Fibroblast of lung (primary cell): Measurements from ENCODE around the gene SLC12A9. TPM values are rescaled to one million over a fixed set of nuclear protein-coding genes. Genes with fewer than 3 reads are reported as not detected.

Experiments
- DNase-seq, 2 donors: peaks; one replicate each; pipeline versions ENCODE4 v3.0.0 to v3.0.0-alpha.2; 2010; ENCODE audit warnings: low read depth in 2 of 2
- H2AFZ ChIP-seq: 2 replicates; pipeline ENCODE4 v1.5.1; 2012; ENCODE audit warnings: low read length, control low read depth, inconsistent platforms
- H3K27ac ChIP-seq: 2 replicates; pipeline ENCODE4 v1.5.1; 2011; ENCODE audit warnings: low read length, control low read depth; ENCODE audit not compliant: insufficient read depth
- H3K27me3 ChIP-seq: 2 replicates; pipeline ENCODE4 v1.5.1; 2011; ENCODE audit warnings: mild to moderate bottlenecking, low read length; ENCODE audit not compliant: control insufficient read depth, insufficient read depth
- H3K36me3 ChIP-seq: 2 replicates; pipeline ENCODE4 v1.5.1; 2011; ENCODE audit warnings: low read length; ENCODE audit not compliant: control insufficient read depth, insufficient read depth
- H3K4me1 ChIP-seq: 2 replicates; pipeline ENCODE4 v1.5.1; 2011; ENCODE audit warnings: low read length; ENCODE audit not compliant: control insufficient read depth, insufficient read depth; ENCODE audit errors: extremely low read depth
- H3K4me2 ChIP-seq: 2 replicates; pipeline ENCODE4 v1.5.1; 2011; ENCODE audit warnings: low read length, control low read depth; ENCODE audit not compliant: insufficient read depth; ENCODE audit errors: extremely low read depth
- H3K4me3 ChIP-seq, 4 experiments: fragments of 200-600 bp in 1 of 4; sonication (generic) in 1 of 4; replicated peaks in 1 of 4; 2 replicates each; pipeline ENCODE4 v1.5.1; 2011 to 2016; ENCODE audit warnings: low read length in 4 of 4, low read depth in 3 of 4, mild to moderate bottlenecking in 3 of 4, control low read depth in 2 of 4, inconsistent platforms in 1 of 4, mixed read lengths in 1 of 4; ENCODE audit not compliant: insufficient read depth in 1 of 4; ENCODE audit errors: control extremely low read depth in 1 of 4
- H3K79me2 ChIP-seq: 2 replicates; pipeline ENCODE4 v1.5.1; 2012; ENCODE audit warnings: mild to moderate bottlenecking, low read length, inconsistent platforms; ENCODE audit not compliant: control insufficient read depth, insufficient read depth
- H3K9ac ChIP-seq: 2 replicates; pipeline ENCODE4 v1.5.1; 2011; ENCODE audit warnings: mild to moderate bottlenecking, low read length, control low read depth; ENCODE audit not compliant: insufficient read depth
- H3K9me3 ChIP-seq: 2 replicates; pipeline ENCODE4 v1.5.1; 2012; ENCODE audit warnings: low read depth, low read length; ENCODE audit not compliant: control insufficient read depth, insufficient read depth
- H4K20me1 ChIP-seq: 2 replicates; pipeline ENCODE4 v1.5.1; 2011; ENCODE audit warnings: low read length; ENCODE audit not compliant: control insufficient read depth, insufficient read depth; ENCODE audit errors: extremely low read depth
- EZH2 ChIP-seq: IDR thresholded peaks from 2 replicates; pipeline ENCODE4 v1.5.1; 2012; ENCODE audit warnings: low read length, control low read depth, mild to moderate bottlenecking; ENCODE audit errors: missing control alignments
- polyA plus RNA-seq, 2 donors: library from polyadenylated mRNA; depleted of rRNA in 1 of 2; stranded (reverse) in 1 of 2; unstranded in 1 of 2; fragments of >200 nt; gene quantifications; 2 replicates each; pipeline ENCODE4 v1.2.1, GENCODE V29; 2011 to 2012; ENCODE audit warnings: missing spikeins in 1 of 2
- total RNA-seq: library from RNA; depleted of rRNA; stranded (reverse); fragments of >200 nt; gene quantifications from 2 replicates; pipeline ENCODE4 v1.2.1, GENCODE V29; 2014
- TF ChIP-seq, protein P1 (sequence below), 2 donors: IDR thresholded peaks in 1 of 2; conservative IDR thresholded peaks in 1 of 2; 1 replicate in 1 of 2; 2 replicates in 1 of 2; pipeline ENCODE4 v1.5.1; 2011 to 2012; ENCODE audit warnings: low read length in 2 of 2, control low read depth in 1 of 2, inconsistent platforms in 1 of 2, low read depth in 1 of 2, mild to moderate bottlenecking in 1 of 2

Gene SLC12A9
- total and polyA plus RNA-seq, 2 donors (not counting 1 experiment from before 2014, with no cell fraction given) = 6.6 to 18.5 TPM

DNA sequence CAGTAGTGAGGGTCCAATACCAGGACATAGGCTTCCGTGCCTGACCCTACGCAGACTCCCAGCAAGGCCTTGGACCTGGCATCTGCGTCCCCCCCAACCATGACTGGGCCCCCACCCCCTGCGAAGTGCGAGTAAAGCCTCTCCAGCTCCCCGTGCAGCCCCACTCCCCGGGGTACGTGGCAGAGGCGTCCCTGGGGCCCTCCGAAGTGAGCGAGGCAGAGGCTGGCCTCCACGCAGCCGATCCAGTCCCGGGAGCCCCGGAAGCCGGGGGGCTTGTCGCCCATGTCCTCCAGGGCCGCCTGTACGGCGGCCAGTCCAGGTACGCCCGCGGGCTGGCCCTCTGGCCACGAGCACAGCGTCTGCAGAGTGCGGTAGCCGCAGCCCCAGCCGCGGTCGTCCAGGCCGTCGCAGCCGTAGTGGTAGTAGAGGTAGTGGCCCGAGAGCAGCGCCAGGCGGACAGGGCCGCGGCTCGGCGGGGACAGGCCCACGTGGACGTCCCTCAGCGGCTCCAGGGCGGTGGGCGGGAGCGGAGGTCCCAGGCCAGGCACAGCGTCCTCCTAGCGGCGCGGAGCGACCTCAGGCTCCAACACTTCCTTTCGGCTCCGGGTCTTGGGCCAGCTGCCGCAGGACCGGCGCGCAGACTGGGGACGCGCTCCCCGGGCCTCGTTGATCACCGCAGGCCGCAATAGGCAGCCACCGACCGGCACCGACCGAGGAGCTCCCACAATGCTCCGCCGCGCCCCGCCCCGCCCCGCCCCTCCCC is 36.7 kb downstream of the SLC12A9 start, which contains the start of gene UFSP1:
TSS of gene UFSP1 (minus strand) at position 728 of the 763 bp plus-strand sequence. CDS start at position 284, 444 bp downstream.
- peak within 1 kb of the TSS; percentile 80 for H3K27ac ChIP-seq
- H3K9me3 ChIP-seq = no peaks in the 10 kb centered on the region
- H3K36me3 ChIP-seq = peaks cover 39% of the 10 kb centered on the region
- peaks cover 11% of the 10 kb centered on the region for H3K4me1 ChIP-seq
- peak within 1 kb of the TSS; percentile 65 for H2AFZ ChIP-seq
- DNase-seq = no peak
- no peaks in the 10 kb centered on the region for H3K27me3 ChIP-seq
- no peaks in the 10 kb centered on the region for H4K20me1 ChIP-seq
- H3K79me2 ChIP-seq = peaks cover 14% of the 10 kb centered on the region
- peak within 1 kb of the TSS; percentile 79 for H3K9ac ChIP-seq
- peak within 1 kb of the TSS; percentile 81 for H3K4me2 ChIP-seq
- TF ChIP-seq EZH2 = no peak
- TF ChIP-seq, protein P1, sequence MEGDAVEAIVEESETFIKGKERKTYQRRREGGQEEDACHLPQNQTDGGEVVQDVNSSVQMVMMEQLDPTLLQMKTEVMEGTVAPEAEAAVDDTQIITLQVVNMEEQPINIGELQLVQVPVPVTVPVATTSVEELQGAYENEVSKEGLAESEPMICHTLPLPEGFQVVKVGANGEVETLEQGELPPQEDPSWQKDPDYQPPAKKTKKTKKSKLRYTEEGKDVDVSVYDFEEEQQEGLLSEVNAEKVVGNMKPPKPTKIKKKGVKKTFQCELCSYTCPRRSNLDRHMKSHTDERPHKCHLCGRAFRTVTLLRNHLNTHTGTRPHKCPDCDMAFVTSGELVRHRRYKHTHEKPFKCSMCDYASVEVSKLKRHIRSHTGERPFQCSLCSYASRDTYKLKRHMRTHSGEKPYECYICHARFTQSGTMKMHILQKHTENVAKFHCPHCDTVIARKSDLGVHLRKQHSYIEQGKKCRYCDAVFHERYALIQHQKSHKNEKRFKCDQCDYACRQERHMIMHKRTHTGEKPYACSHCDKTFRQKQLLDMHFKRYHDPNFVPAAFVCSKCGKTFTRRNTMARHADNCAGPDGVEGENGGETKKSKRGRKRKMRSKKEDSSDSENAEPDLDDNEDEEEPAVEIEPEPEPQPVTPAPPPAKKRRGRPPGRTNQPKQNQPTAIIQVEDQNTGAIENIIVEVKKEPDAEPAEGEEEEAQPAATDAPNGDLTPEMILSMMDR (conservative IDR thresholded peaks at IDR 0.05 in 1 of 2, IDR thresholded peaks at IDR 0.05 in 1 of 2; ENCODE audit: low read depth in 1 of 2, low read length in 2 of 2) = no peak
- H3K4me3 ChIP-seq = peak within 1 kb of the TSS; percentile 61 to 77 (median 66)

DNA sequence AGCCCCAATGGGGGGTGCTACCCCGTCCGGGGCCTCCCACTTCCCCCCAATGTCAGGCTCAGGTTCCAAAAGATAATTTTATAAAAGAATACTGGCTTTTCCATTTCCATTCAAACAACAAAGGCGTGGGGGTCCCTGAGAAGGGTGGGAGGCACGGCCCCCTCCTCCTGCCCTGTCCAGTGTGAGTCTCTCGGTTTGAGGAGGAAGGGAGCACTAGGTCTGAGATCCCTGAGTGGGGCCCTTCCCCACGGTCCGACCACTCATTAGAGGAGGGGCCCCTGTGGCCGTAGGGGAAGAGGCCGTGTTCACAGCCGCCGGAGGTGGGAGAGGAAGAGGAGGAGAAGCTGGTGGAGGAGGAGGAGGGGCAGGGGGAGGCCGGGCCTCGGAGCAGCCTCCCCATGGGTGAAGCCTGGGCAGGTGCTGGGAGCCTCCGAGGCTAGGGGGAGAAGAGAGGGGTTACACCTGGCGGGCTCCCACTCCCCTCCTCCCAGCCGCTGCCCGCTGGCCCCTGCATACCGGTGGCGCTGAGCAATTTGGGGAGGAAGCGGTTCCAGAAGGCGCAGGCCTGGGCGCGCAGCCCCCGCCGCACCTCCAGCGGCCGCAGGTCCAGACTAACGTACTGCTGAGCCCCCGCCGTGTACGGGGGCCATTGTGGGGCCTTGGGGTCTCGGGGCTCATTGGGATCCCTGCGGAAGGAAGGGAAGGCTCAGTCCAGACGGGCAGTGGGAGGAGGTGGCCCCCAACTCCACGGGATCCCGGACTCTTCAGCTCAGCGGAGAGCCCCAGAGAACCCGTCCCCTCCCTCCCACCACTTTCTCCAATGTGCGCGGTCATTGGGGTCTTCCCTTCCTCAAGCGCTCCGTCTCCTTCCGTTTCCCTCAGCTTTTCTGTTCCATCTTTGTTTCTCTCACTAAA is 38.4 kb downstream of the SLC12A9 start:
- Histone ChIP-seq H3K27me3 (peaks cover 8% of the 10 kb centered on the region), H3K9me3 (no peaks in the 10 kb centered on the region), H3K36me3 (peaks cover 25% of the 10 kb centered on the region), H3K4me3 (peak overlapping the region in 2 of 4 experiments; percentile 60 to 63), H3K79me2 (peaks cover 14% of the 10 kb centered on the region), H3K4me1 (peaks cover 11% of the 10 kb centered on the region), H3K27ac (peak overlapping the region; percentile 21), H3K4me2 (peak overlapping the region; percentile 73), H2AFZ (peak overlapping the region; percentile 36), H4K20me1 (no peaks in the 10 kb centered on the region), H3K9ac (no peak overlapping the region)
- DNase-seq = no peak
- TF ChIP-seq EZH2 = no peak
- TF ChIP-seq, protein P1 (conservative IDR thresholded peaks at IDR 0.05 in 1 of 2, IDR thresholded peaks at IDR 0.05 in 1 of 2; ENCODE audit: low read depth in 1 of 2, low read length in 2 of 2) = no peak
